GM23338 (cell line): ENCODE results near the gene SPRING1. TPM values are rescaled to one million over a fixed set of nuclear protein-coding genes. Genes with fewer than 3 reads are reported as not detected.

Experiments used
- ATAC-seq: fragments of 200-7000 bp; cut with Tn5 transposase; 3 replicates; pipeline ENCODE4 v1.9.1; 2020
- DNase-seq: peaks from one replicate; pipeline ENCODE4 v3.0.0-alpha.2; 2015; ENCODE audit warnings: low spot score
- H2AFZ ChIP-seq: fragments of 200-600 bp; sonication (generic); 2 replicates; pipeline ENCODE4 v1.8.0; 2016; ENCODE audit warnings: antibody characterized with exemption, mild to moderate bottlenecking, moderate library complexity
- H3F3A ChIP-seq: fragments of 200-600 bp; sonication (generic); replicated peaks from 2 replicates; pipeline ENCODE4 v1.8.0; 2017; ENCODE audit warnings: antibody characterized with exemption, mixed run types, low read depth
- H3K27ac ChIP-seq: fragments of 200-600 bp; sonication (generic); 2 replicates; pipeline ENCODE4 v1.6.1; 2016; ENCODE audit warnings: low read depth
- H3K27me3 ChIP-seq: fragments of 200-600 bp; sonication (generic); 2 replicates; pipeline ENCODE4 v1.8.0; 2016; ENCODE audit warnings: mild to moderate bottlenecking, mixed run types, moderate library complexity; ENCODE audit not compliant: insufficient read depth
- H3K36me3 ChIP-seq: fragments of 200-600 bp; sonication (generic); 2 replicates; pipeline ENCODE4 v1.8.0; 2016; ENCODE audit warnings: mild to moderate bottlenecking; ENCODE audit not compliant: insufficient read depth
- H3K4me1 ChIP-seq: fragments of 200-600 bp; sonication (generic); 2 replicates; pipeline ENCODE4 v1.8.0; 2016; ENCODE audit warnings: mild to moderate bottlenecking, moderate library complexity; ENCODE audit not compliant: insufficient read depth
- H3K4me2 ChIP-seq: fragments of 200-600 bp; sonication (generic); 2 replicates; pipeline ENCODE4 v1.7.1; 2017; ENCODE audit warnings: mixed run types
- H3K4me3 ChIP-seq: fragments of 200-600 bp; sonication (generic); 2 replicates; pipeline ENCODE4 v1.6.1; 2016; ENCODE audit warnings: mixed run types
- H3K79me2 ChIP-seq: fragments of 200-600 bp; sonication (generic); replicated peaks from 2 replicates; pipeline ENCODE4 v1.8.0; 2017; ENCODE audit warnings: mild to moderate bottlenecking; ENCODE audit not compliant: insufficient read depth
- H3K9me2 ChIP-seq: fragments of 200-600 bp; sonication (generic); 2 replicates; pipeline ENCODE4 v1.8.0; 2017; ENCODE audit not compliant: insufficient read depth
- H4K20me1 ChIP-seq: fragments of 200-600 bp; sonication (generic); replicated peaks from 2 replicates; pipeline ENCODE4 v1.8.0; 2017; ENCODE audit warnings: mild to moderate bottlenecking; ENCODE audit not compliant: insufficient read depth
- H3K27ac Mint-ChIP-seq: 2 replicates; pipeline ENCODE4 v1.8.0; 2020; ENCODE audit warnings: inconsistent platforms, mild to moderate bottlenecking, moderate library complexity, mixed read lengths
- H3K27me3 Mint-ChIP-seq: 3 replicates; pipeline ENCODE4 v1.8.0; 2022; ENCODE audit warnings: low read depth, mild to moderate bottlenecking, moderate library complexity, mixed read lengths, inconsistent platforms; ENCODE audit not compliant: insufficient read depth, poor library complexity
- H3K36me3 Mint-ChIP-seq: 3 replicates; pipeline ENCODE4 v1.8.0; 2021; ENCODE audit warnings: low read depth, mild to moderate bottlenecking, inconsistent platforms, moderate library complexity, mixed read lengths
- H3K4me1 Mint-ChIP-seq: 3 replicates; pipeline ENCODE4 v1.8.0; 2020; ENCODE audit warnings: mild to moderate bottlenecking, inconsistent platforms, mixed read lengths
- H3K4me3 Mint-ChIP-seq: 3 replicates; pipeline ENCODE4 v1.8.0; 2021; ENCODE audit warnings: moderate library complexity, mild to moderate bottlenecking, inconsistent platforms, mixed read lengths
- H3K9me3 Mint-ChIP-seq: 3 replicates; pipeline ENCODE4 v1.8.0; 2020; ENCODE audit warnings: moderate library complexity, mild to moderate bottlenecking, inconsistent platforms, mixed read lengths
- CREB1 ChIP-seq: fragments of 250-450 bp; sonication (Bioruptor Pico); IDR thresholded peaks from 2 replicates; pipeline ENCODE4 v1.5.0; 2020; ENCODE audit warnings: low read depth, mild to moderate bottlenecking, moderate library complexity
- EZH2 ChIP-seq: fragments of 200-600 bp; sonication (generic); IDR thresholded peaks from one replicate; pipeline ENCODE4 v1.8.0; 2017; ENCODE audit warnings: antibody characterized with exemption, mild to moderate bottlenecking, low read depth; ENCODE audit not compliant: unreplicated experiment
- NANOG ChIP-seq: IDR thresholded peaks from 2 replicates; pipeline ENCODE4 v1.6.1; 2016; ENCODE audit warnings: antibody characterized with exemption, borderline replicate concordance
- POLR2AphosphoS5 ChIP-seq: IDR thresholded peaks from 2 replicates; pipeline ENCODE4 v1.6.1; 2016; ENCODE audit warnings: antibody characterized with exemption, low read depth
- STAT1 ChIP-seq: IDR thresholded peaks from one replicate; pipeline ENCODE4 v1.6.1; 2016; ENCODE audit warnings: antibody characterized with exemption; ENCODE audit not compliant: unreplicated experiment
- ZNF114 ChIP-seq: fragments of 250-450 bp; sonication (Bioruptor Pico); IDR thresholded peaks from 2 replicates; pipeline ENCODE4 v1.5.0; 2020; ENCODE audit warnings: mild to moderate bottlenecking, moderate library complexity
- ZNF331 ChIP-seq: fragments of 250-450 bp; sonication (Bioruptor Pico); IDR thresholded peaks from 2 replicates; pipeline ENCODE4 v1.5.0; 2020; ENCODE audit warnings: low read depth, mild to moderate bottlenecking, moderate library complexity
- polyA plus RNA-seq: library from polyadenylated mRNA; unstranded; fragments of >200 nt; fragmentation: Nextera tagmentation; extraction: Ambion mirVana; gene quantifications from 2 replicates; pipeline ENCODE4 v1.2.1, GENCODE V29; 2016
- total RNA-seq: library from RNA; depleted of rRNA; stranded (reverse); fragments of >200 nt; shearing (Covaris generic); gene quantifications from 2 replicates; pipeline ENCODE4 v1.2.3, GENCODE V29; 2014
- TF ChIP-seq, protein P1 (sequence below), 2 experiments: fragments of 200-600 bp in 1 of 2; sonication (generic) in 1 of 2; conservative IDR thresholded peaks; 2 replicates each; pipeline versions ENCODE4 v1.5.1 to v1.6.1; 2016 to 2017; ENCODE audit warnings: antibody characterized with exemption in 2 of 2, low read depth in 2 of 2, mild to moderate bottlenecking in 2 of 2, moderate library complexity in 1 of 2
- TF ChIP-seq, protein P2 (sequence below): IDR thresholded peaks from one replicate; pipeline ENCODE4 v1.6.1; 2018; ENCODE audit warnings: antibody characterized with exemption; ENCODE audit not compliant: unreplicated experiment
- TF ChIP-seq, protein P3 (sequence below): fragments of 250-450 bp; sonication (Bioruptor Pico); IDR thresholded peaks from 2 replicates; pipeline ENCODE4 v1.5.0; 2020; ENCODE audit warnings: mild to moderate bottlenecking, moderate library complexity

SPRING1 gene
- total and polyA plus RNA-seq, 2 experiments from 2014 or later, result 8.2 to 57.1 TPM

DNA sequence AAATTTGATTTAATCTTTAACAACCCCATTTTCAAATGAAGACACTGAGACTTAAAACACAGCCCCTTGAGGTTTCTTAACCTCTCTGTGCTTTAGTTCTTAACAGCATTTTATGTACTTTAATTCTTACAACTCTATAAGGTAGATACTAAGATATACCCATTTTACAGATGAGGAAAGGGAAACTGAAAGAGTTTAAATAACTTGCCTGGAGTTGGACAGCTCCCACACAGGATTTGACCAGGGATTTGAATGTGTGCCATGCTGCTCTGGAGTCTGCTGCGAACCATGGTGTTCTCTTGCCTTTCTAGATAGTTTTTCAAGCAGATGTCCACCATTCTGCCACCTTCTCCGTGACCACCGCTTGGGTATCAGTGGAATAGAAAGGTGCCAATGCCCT, 28.4 kb upstream of the SPRING1 start (continued):
- TF ChIP-seq, protein P1, sequence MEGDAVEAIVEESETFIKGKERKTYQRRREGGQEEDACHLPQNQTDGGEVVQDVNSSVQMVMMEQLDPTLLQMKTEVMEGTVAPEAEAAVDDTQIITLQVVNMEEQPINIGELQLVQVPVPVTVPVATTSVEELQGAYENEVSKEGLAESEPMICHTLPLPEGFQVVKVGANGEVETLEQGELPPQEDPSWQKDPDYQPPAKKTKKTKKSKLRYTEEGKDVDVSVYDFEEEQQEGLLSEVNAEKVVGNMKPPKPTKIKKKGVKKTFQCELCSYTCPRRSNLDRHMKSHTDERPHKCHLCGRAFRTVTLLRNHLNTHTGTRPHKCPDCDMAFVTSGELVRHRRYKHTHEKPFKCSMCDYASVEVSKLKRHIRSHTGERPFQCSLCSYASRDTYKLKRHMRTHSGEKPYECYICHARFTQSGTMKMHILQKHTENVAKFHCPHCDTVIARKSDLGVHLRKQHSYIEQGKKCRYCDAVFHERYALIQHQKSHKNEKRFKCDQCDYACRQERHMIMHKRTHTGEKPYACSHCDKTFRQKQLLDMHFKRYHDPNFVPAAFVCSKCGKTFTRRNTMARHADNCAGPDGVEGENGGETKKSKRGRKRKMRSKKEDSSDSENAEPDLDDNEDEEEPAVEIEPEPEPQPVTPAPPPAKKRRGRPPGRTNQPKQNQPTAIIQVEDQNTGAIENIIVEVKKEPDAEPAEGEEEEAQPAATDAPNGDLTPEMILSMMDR (conservative IDR thresholded peaks at IDR 0.05; ENCODE audit: low read depth in 2 of 2), result no peak

DNA sequence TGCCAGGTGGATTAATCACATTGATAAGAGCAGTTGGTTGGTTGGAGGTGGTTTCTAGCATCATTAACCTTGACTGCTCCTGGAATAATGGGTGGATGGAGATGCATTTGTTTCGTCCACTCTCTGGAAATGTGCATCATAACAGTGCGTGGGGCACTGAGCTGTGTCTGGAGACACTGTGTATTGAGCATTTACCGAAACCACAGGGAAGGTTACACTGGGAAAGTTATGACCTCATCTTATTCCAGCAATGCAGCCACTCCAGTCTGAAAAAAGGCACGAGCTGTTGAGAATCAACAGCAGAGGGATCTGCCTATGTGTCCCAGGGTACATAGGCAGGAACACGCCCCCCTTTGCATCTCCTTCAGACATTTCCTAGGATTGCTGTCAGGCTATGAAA, 27.4 kb upstream of the SPRING1 start:
- no peak for DNase-seq
- Mint-ChIP-seq H3K4me3 (no peak overlapping the region), H3K36me3 (peaks cover 41% of the 10 kb centered on the region), H3K4me1 (no peaks in the 10 kb centered on the region), H3K9me3 (no peaks in the 10 kb centered on the region), H3K27ac (no peak overlapping the region), H3K27me3 (peaks cover 3% of the 10 kb centered on the region)
- Histone ChIP-seq H4K20me1 (0 out of 2 replicates have a peak, but pooled peaks cover 4% of the 10 kb centered on the region), H3K27ac (no peak overlapping the region), H3F3A (no peaks in the 10 kb centered on the region), H3K79me2 (no peaks in the 10 kb centered on the region), H3K4me3 (no peak overlapping the region), H3K36me3 (no peaks in the 10 kb centered on the region), H2AFZ (no peak overlapping the region), H3K27me3 (no peaks in the 10 kb centered on the region), H3K4me1 (no peaks in the 10 kb centered on the region), H3K4me2 (no peak overlapping the region), H3K9me2 (no peaks in the 10 kb centered on the region)
- ATAC-seq, result no peak
- TF ChIP-seq, protein P2, sequence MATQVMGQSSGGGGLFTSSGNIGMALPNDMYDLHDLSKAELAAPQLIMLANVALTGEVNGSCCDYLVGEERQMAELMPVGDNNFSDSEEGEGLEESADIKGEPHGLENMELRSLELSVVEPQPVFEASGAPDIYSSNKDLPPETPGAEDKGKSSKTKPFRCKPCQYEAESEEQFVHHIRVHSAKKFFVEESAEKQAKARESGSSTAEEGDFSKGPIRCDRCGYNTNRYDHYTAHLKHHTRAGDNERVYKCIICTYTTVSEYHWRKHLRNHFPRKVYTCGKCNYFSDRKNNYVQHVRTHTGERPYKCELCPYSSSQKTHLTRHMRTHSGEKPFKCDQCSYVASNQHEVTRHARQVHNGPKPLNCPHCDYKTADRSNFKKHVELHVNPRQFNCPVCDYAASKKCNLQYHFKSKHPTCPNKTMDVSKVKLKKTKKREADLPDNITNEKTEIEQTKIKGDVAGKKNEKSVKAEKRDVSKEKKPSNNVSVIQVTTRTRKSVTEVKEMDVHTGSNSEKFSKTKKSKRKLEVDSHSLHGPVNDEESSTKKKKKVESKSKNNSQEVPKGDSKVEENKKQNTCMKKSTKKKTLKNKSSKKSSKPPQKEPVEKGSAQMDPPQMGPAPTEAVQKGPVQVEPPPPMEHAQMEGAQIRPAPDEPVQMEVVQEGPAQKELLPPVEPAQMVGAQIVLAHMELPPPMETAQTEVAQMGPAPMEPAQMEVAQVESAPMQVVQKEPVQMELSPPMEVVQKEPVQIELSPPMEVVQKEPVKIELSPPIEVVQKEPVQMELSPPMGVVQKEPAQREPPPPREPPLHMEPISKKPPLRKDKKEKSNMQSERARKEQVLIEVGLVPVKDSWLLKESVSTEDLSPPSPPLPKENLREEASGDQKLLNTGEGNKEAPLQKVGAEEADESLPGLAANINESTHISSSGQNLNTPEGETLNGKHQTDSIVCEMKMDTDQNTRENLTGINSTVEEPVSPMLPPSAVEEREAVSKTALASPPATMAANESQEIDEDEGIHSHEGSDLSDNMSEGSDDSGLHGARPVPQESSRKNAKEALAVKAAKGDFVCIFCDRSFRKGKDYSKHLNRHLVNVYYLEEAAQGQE, result no peak
- TF ChIP-seq EZH2 (no peak), STAT1 (no peak), ZNF331 (no peak), CREB1 (CRISPR knock-in tag) (no peak), POLR2AphosphoS5 (no peak), NANOG (no peak), ZNF114 (CRISPR knock-in tag) (no peak)
- TF ChIP-seq, protein P3, sequence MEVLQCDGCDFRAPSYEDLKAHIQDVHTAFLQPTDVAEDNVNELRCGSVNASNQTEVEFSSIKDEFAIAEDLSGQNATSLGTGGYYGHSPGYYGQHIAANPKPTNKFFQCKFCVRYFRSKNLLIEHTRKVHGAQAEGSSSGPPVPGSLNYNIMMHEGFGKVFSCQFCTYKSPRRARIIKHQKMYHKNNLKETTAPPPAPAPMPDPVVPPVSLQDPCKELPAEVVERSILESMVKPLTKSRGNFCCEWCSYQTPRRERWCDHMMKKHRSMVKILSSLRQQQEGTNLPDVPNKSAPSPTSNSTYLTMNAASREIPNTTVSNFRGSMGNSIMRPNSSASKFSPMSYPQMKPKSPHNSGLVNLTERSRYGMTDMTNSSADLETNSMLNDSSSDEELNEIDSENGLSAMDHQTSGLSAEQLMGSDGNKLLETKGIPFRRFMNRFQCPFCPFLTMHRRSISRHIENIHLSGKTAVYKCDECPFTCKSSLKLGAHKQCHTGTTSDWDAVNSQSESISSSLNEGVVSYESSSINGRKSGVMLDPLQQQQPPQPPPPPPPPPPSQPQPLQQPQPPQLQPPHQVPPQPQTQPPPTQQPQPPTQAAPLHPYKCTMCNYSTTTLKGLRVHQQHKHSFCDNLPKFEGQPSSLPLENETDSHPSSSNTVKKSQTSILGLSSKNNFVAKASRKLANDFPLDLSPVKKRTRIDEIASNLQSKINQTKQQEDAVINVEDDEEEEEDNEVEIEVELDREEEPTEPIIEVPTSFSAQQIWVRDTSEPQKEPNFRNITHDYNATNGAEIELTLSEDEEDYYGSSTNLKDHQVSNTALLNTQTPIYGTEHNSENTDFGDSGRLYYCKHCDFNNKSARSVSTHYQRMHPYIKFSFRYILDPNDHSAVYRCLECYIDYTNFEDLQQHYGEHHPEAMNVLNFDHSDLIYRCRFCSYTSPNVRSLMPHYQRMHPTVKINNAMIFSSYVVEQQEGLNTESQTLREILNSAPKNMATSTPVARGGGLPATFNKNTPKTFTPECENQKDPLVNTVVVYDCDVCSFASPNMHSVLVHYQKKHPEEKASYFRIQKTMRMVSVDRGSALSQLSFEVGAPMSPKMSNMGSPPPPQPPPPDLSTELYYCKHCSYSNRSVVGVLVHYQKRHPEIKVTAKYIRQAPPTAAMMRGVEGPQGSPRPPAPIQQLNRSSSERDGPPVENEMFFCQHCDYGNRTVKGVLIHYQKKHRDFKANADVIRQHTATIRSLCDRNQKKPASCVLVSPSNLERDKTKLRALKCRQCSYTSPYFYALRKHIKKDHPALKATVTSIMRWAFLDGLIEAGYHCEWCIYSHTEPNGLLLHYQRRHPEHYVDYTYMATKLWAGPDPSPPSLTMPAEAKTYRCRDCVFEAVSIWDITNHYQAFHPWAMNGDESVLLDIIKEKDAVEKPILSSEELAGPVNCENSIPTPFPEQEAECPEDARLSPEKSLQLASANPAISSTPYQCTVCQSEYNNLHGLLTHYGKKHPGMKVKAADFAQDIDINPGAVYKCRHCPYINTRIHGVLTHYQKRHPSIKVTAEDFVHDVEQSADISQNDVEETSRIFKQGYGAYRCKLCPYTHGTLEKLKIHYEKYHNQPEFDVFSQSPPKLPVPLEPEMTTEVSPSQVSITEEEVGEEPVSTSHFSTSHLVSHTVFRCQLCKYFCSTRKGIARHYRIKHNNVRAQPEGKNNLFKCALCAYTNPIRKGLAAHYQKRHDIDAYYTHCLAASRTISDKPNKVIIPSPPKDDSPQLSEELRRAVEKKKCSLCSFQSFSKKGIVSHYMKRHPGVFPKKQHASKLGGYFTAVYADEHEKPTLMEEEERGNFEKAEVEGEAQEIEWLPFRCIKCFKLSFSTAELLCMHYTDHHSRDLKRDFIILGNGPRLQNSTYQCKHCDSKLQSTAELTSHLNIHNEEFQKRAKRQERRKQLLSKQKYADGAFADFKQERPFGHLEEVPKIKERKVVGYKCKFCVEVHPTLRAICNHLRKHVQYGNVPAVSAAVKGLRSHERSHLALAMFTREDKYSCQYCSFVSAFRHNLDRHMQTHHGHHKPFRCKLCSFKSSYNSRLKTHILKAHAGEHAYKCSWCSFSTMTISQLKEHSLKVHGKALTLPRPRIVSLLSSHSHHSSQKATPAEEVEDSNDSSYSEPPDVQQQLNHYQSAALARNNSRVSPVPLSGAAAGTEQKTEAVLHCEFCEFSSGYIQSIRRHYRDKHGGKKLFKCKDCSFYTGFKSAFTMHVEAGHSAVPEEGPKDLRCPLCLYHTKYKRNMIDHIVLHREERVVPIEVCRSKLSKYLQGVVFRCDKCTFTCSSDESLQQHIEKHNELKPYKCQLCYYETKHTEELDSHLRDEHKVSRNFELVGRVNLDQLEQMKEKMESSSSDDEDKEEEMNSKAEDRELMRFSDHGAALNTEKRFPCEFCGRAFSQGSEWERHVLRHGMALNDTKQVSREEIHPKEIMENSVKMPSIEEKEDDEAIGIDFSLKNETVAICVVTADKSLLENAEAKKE (CRISPR knock-in tag), result no peak
- TF ChIP-seq, protein P1 (conservative IDR thresholded peaks at IDR 0.05; ENCODE audit: low read depth in 2 of 2), result no peak
